ENCODE measurements around the gene PDGFC. TPM values are rescaled to one million over a fixed set of nuclear protein-coding genes. Genes with fewer than 3 reads are reported as not detected.

PDGFC gene
- total RNA-seq, 1 experiment from 2014 or later, result 9.8 TPM

GRCh38 chr4:156886481-156886880 is 85.1 kb downstream of the PDGFC start:
- no peak for DNase-seq (ENCODE audit: low read depth, low spot score)
- Histone ChIP-seq H3K9me3 (ENCODE audit: control insufficient read depth in 1 of 2, insufficient read depth in 1 of 2, low read depth in 1 of 2, low read length in 2 of 2) (no peaks in the 10 kb centered on the region), H3K9me2 (ENCODE audit: insufficient read depth) (no peaks in the 10 kb centered on the region), H4K20me1 (ENCODE audit: insufficient read depth) (no peaks in the 10 kb centered on the region), H3K27me3 (ENCODE audit: insufficient read depth, low read length) (no peaks in the 10 kb centered on the region), H3K27ac (ENCODE audit: low read depth, low read length) (no peak overlapping the region), H3K9ac (ENCODE audit: low read length) (no peak overlapping the region), H3K36me3 (ENCODE audit: control insufficient read depth in 1 of 2, insufficient read depth in 2 of 2, low read length in 2 of 2) (no peaks in the 10 kb centered on the region), H3K4me1 (ENCODE audit: control insufficient read depth in 1 of 2, insufficient read depth in 2 of 2, low read length in 2 of 2) (no peaks in the 10 kb centered on the region), H3K4me3 (replicated peaks in 1 of 2; ENCODE audit: low read depth in 1 of 2, low read length in 2 of 2) (no peak overlapping the region), H2AFZ (ENCODE audit: low read depth, low read length, poor library complexity, severe bottlenecking) (no peak overlapping the region), H3K79me2 (ENCODE audit: insufficient read depth, low read length) (no peaks in the 10 kb centered on the region), H3K4me2 (ENCODE audit: low read length) (no peak overlapping the region)
- RAD21 ChIA-PET (ENCODE audit: low non-redundant PET in 1 of 2, low total read pairs in 2 of 2, uncharacterized antibody in 2 of 2, unreplicated experiment in 2 of 2), result no interaction called here
- no peak for TF ChIP-seq JUND (IDR thresholded peaks at IDR 0.05)
- no peak for TF ChIP-seq RAD21 (IDR thresholded peaks at IDR 0.05; ENCODE audit: low read depth)
- TF ChIP-seq YY1 (IDR thresholded peaks at IDR 0.05; ENCODE audit: extremely low read depth, insufficient replicate concordance, low read depth, low read length), result no peak
- TF ChIP-seq SRF (IDR thresholded peaks at IDR 0.05; ENCODE audit: low read depth), result no peak
- no peak for TF ChIP-seq FOSL1 (IDR thresholded peaks at IDR 0.05; ENCODE audit: low read depth)
- no peak for TF ChIP-seq ZFX (IDR thresholded peaks at IDR 0.05)
- TF ChIP-seq ZNF274 (IDR thresholded peaks at IDR 0.05; ENCODE audit: low read depth, low read length), result no peak
- no peak for TF ChIP-seq EGR1 (IDR thresholded peaks at IDR 0.05; ENCODE audit: low read depth)
- TF ChIP-seq TCF7L2 (IDR thresholded peaks at IDR 0.05; ENCODE audit: borderline replicate concordance, extremely low read depth, insufficient read depth, insufficient read length), result no peak
- TF ChIP-seq, protein P1, sequence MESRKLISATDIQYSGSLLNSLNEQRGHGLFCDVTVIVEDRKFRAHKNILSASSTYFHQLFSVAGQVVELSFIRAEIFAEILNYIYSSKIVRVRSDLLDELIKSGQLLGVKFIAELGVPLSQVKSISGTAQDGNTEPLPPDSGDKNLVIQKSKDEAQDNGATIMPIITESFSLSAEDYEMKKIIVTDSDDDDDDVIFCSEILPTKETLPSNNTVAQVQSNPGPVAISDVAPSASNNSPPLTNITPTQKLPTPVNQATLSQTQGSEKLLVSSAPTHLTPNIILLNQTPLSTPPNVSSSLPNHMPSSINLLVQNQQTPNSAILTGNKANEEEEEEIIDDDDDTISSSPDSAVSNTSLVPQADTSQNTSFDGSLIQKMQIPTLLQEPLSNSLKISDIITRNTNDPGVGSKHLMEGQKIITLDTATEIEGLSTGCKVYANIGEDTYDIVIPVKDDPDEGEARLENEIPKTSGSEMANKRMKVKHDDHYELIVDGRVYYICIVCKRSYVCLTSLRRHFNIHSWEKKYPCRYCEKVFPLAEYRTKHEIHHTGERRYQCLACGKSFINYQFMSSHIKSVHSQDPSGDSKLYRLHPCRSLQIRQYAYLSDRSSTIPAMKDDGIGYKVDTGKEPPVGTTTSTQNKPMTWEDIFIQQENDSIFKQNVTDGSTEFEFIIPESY (IDR thresholded peaks at IDR 0.05; ENCODE audit: extremely low read depth, insufficient replicate concordance, low read length), result no peak
- TF ChIP-seq ATF3 (IDR thresholded peaks at IDR 0.05), result no peak
- no peak for TF ChIP-seq CBX3 (IDR thresholded peaks at IDR 0.05; ENCODE audit: low read depth)
- CTCF ChIA-PET, result no interaction called here
- no peak for ATAC-seq
- POLR2A ChIA-PET, result no interaction called here
- no TSS peak for BruUV-seq (replicated peaks)
- intact Hi-C loops (cut with micrococcal nuclease), result no loop called here
